ENCODE data around the gene ARHGAP18. TPM values are rescaled to one million over a fixed set of nuclear protein-coding genes. Genes with fewer than 3 reads are reported as not detected.

Gene ARHGAP18
- total RNA-seq, 4 donors from 2014 or later, result 29.1 to 47.2 (median 38.5) TPM

DNA sequence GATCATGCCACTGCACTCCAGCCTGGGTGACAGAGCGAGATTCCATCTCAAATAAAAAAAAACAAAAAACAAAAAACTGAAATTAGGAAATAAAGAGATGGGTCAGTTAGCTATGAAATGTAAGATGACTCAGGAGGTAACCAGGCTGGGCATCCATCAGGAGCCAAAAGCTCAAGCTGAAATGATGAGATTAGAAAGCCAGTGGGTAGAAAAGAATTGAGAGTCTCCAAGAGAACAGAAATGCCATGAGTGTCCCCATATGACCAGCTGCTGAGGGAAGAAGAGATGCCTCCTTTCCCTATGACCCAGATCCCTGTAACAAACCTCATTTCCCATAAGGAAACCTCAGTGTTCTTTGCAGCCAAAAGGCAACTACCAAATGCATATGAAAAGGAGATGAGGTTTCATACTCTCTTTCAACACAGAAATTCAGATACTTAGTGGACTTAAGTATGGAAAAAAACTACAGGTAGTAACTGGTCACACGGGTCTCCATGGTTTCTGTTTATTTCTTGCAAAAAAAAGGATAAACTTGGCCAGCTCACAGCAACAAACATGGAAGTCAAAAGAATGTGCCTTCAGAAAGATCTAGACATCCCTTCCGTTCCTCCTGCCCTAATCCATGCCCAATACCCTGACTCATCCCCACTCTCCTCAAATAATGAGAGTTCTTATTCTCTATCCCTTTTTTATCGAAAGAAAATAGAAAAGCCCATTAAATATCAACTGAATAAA is 8.1 kb downstream of the ARHGAP18 start:
- ATAC-seq (ENCODE audit: low FRiP score), result no peak
- DNase-seq (ENCODE audit: low spot score), result no peak
- TF ChIP-seq, protein P1, sequence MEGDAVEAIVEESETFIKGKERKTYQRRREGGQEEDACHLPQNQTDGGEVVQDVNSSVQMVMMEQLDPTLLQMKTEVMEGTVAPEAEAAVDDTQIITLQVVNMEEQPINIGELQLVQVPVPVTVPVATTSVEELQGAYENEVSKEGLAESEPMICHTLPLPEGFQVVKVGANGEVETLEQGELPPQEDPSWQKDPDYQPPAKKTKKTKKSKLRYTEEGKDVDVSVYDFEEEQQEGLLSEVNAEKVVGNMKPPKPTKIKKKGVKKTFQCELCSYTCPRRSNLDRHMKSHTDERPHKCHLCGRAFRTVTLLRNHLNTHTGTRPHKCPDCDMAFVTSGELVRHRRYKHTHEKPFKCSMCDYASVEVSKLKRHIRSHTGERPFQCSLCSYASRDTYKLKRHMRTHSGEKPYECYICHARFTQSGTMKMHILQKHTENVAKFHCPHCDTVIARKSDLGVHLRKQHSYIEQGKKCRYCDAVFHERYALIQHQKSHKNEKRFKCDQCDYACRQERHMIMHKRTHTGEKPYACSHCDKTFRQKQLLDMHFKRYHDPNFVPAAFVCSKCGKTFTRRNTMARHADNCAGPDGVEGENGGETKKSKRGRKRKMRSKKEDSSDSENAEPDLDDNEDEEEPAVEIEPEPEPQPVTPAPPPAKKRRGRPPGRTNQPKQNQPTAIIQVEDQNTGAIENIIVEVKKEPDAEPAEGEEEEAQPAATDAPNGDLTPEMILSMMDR (IDR thresholded peaks at IDR 0.05), result no peak

DNA sequence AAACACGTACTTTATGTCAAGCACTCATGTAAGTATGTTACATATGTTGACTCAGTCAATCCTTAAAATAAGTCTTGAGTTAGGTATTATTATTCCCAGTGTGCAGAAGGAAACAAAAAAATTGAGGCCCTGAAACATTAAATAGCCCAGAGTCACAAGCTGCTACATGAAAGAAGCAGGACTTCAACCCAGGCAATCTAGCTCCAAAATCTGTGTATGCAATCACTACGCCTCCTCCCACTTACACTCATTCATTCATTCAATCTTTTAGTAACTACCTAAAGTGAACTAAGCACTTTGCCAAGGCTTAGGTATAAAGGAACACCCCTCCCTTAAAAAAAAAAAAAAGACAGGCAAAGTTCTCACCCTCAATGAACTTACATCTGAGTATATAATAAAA is 9.3 kb downstream of the ARHGAP18 start:
- TF ChIP-seq, protein P1 (IDR thresholded peaks at IDR 0.05), result no peak
- DNase-seq (ENCODE audit: low spot score), result no peak
- ATAC-seq (ENCODE audit: low FRiP score), result no peak

DNA sequence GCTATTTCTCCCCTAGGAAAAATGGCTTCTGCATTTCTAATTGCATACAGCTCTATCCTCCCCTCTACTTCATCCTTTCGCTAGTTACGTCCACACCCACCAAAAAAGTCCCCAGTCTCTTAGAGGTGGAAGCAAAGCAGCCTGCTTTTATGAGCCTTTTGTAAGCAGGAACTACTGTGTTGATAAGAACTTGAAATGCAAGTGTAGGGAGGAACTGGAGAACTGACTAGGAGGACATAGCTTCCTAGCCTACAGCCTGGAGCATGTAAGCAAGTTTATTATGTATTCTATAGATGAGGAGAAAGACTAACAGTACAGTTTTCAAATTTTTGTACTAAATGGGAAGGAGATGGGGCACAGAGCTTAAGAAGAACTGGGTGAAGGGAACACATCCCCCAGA is 10.3 kb downstream of the ARHGAP18 start:
- no peak for DNase-seq (ENCODE audit: low spot score)
- no peak for ATAC-seq (ENCODE audit: low FRiP score)
- TF ChIP-seq, protein P1 (IDR thresholded peaks at IDR 0.05), result no peak

GRCh38 chr6:129698430-129698829 is 11.5 kb downstream of the ARHGAP18 start:
- TF ChIP-seq, protein P1 (IDR thresholded peaks at IDR 0.05), result no peak
- DNase-seq (ENCODE audit: low spot score) (no peak), ATAC-seq (ENCODE audit: low FRiP score) (no peak)

DNA sequence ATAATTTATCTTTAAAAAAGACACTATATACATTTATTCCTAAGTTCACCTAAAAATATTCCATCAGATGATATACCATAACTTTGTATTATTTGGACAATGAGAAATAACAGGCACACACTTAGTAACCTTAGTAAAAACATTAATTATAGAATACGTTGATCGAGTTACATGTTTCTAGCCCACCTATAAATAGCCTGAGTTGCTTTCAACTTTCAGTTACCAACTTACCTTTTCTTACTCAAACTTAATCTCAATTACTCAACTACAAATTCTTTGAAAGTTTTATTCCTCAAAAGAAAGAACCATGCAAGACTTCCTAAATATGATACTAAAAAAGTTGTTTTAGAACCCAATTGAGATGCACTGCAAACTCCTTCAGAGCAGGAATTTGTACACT is 12.2 kb downstream of the ARHGAP18 start:
- ATAC-seq (ENCODE audit: low FRiP score), result no peak
- TF ChIP-seq, protein P1 (IDR thresholded peaks at IDR 0.05), result no peak

DNA sequence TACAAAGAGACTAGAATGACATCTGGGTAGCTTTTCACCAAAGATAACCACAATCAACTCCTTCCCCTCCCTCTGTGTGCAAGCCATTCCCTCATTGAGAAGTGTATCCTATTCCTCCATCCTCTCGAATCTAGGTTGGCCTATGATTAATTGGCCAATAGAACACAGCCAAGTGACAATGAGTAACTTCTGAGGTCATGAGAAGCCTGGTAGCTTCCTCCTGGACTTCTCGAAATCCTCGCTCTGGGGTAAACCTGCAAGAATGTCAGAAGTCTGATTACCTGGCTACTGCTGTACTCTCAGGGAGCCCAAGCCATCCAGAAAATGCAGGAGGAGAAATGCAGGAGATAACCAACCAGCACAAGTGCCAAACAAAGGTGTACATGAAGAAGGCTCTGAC is 13.1 kb downstream of the ARHGAP18 start:
- no peak for ATAC-seq (ENCODE audit: low FRiP score)
- TF ChIP-seq, protein P1 (IDR thresholded peaks at IDR 0.05), result no peak

More for the DNA sequence above, 12.2 kb downstream of the ARHGAP18 start:
- DNase-seq (ENCODE audit: low spot score), result no peak

GRCh38 chr6:129696028-129696418 is 14.0 kb downstream of the ARHGAP18 start:
- no peak for ATAC-seq (ENCODE audit: low FRiP score)
- DNase-seq (ENCODE audit: low spot score), result no peak
- TF ChIP-seq, protein P1 (IDR thresholded peaks at IDR 0.05), result no peak

More for the DNA sequence above, 13.1 kb downstream of the ARHGAP18 start:
- DNase-seq (ENCODE audit: low spot score), result no peak
